CD4-positive, alpha-beta T cell (primary cell): Measurements from ENCODE around the gene RAB35. TPM values are rescaled to one million over a fixed set of nuclear protein-coding genes. Genes with fewer than 3 reads are reported as not detected.
"Not testable (repeated sequence)": the region's sequence is repeated elsewhere in the genome, so short reads cannot be mapped to it uniquely, and the experiment has no call there.

Source experiments
- ATAC-seq: fragments of 200-7000 bp; cut with Tn5 transposase; one replicate; pipeline ENCODE4 v1.10.0; 2022; ENCODE audit warnings: mild to moderate bottlenecking; ENCODE audit not compliant: poor library complexity
- CTCF ChIA-PET: fragments of 350-600 bp; sonication (Branson Sonifier 250); formaldehyde crosslinking; loops from one replicate; lab custom pipeline; 2021; ENCODE audit warnings: antibody characterized with exemption, inconsistent platforms; lab: Charles Lee
- POLR2A ChIA-PET: fragments of 350-600 bp; sonication (Branson Sonifier 250); formaldehyde crosslinking; loops from one replicate; lab custom pipeline; 2021; ENCODE audit warnings: antibody characterized with exemption, inconsistent platforms; lab: Charles Lee
- DNase-seq, 14 experiments: peaks; one replicate each; pipeline ENCODE4 v3.0.0-alpha.2; 2013 to 2020; ENCODE audit warnings: mixed read lengths in 2 of 14
- H3K27ac ChIP-seq, 2 donors: one replicate each; pipeline versions ENCODE4 v1.5.1 to v1.7.0; 2013; ENCODE audit warnings: low read length in 2 of 2, low read depth in 1 of 2, mild to moderate bottlenecking in 1 of 2
- H3K27me3 ChIP-seq, 2 experiments: 1 replicate in 1 of 2; 2 replicates in 1 of 2; pipeline versions ENCODE4 v1.6.1 to v1.7.0; 2013; ENCODE audit warnings: low read length in 2 of 2, control low read depth in 1 of 2, mild to moderate bottlenecking in 1 of 2, moderate library complexity in 1 of 2; ENCODE audit not compliant: insufficient read depth in 2 of 2, control insufficient read depth in 1 of 2
- H3K36me3 ChIP-seq: one replicate; pipeline ENCODE4 v1.6.1; 2013; ENCODE audit warnings: low read length, control low read depth; ENCODE audit not compliant: insufficient read depth
- H3K4me1 ChIP-seq: one replicate; pipeline ENCODE4 v1.6.1; 2013; ENCODE audit warnings: low read length, control low read depth; ENCODE audit not compliant: insufficient read depth
- H3K4me3 ChIP-seq: one replicate; pipeline ENCODE4 v1.5.1; 2013; ENCODE audit warnings: mild to moderate bottlenecking, low read length, moderate library complexity
- H3K9me3 ChIP-seq, 2 experiments: 1 replicate in 1 of 2; 2 replicates in 1 of 2; pipeline versions ENCODE4 v1.6.1 to v1.7.0; 2013; ENCODE audit warnings: low read length in 2 of 2, mild to moderate bottlenecking in 2 of 2, control low read depth in 1 of 2, moderate library complexity in 1 of 2; ENCODE audit not compliant: control insufficient read depth in 1 of 2, insufficient read depth in 1 of 2
- H3K27ac Mint-ChIP-seq: one replicate; pipeline ENCODE4 v1.8.0; 2020; ENCODE audit warnings: mixed read lengths
- H3K27me3 Mint-ChIP-seq: one replicate; pipeline ENCODE4 v1.8.0; 2021; ENCODE audit warnings: mixed read lengths
- H3K36me3 Mint-ChIP-seq: one replicate; pipeline ENCODE4 v1.8.0; 2021; ENCODE audit warnings: low read depth, mixed read lengths
- H3K4me1 Mint-ChIP-seq: one replicate; pipeline ENCODE4 v1.8.0; 2021; ENCODE audit warnings: low read depth, mixed read lengths
- H3K4me3 Mint-ChIP-seq: one replicate; pipeline ENCODE4 v1.8.0; 2020; ENCODE audit warnings: mild to moderate bottlenecking, mixed read lengths
- H3K9me3 Mint-ChIP-seq: one replicate; pipeline ENCODE4 v1.8.0; 2020; ENCODE audit warnings: mixed read lengths
- intact Hi-C, 2 experiments: fragments of 100-400 bp; cut with DNase I in 1 of 2; cut with micrococcal nuclease in 1 of 2; formaldehyde crosslinking; loops; one replicate each; pipeline versions ENCODE4 v1.15.1 to v1.9.0; 2023 to 2025; cut with DNase I, micrococcal nuclease
- microRNA-seq: library from miRNA; unstranded; fragments of <30 nt; microRNA quantifications from one replicate; pipeline ENCODE4 v1.2.0, GENCODE V29; 2021; ENCODE audit warnings: borderline microRNAs expressed, borderline replicate concordance
- total RNA-seq, 174 experiments: library from RNA in 2 of 174; stranded (reverse) in 2 of 174; gene quantifications; one replicate each; pipeline ENCODE4 v1.2.3 and lab custom pipeline; 2021 to 2026
- TF ChIP-seq, protein P1 (sequence below): fragments of 200-600 bp; IDR thresholded peaks from one replicate; pipeline ENCODE4 v1.8.0; 2022; ENCODE audit warnings: antibody characterized with exemption, mild to moderate bottlenecking

RAB35 gene
- total RNA-seq, 2 experiments from 2014 or later = 49.7 to 53.8 TPM

GRCh38 chr12:120048263-120048662 is 68.3 kb downstream of the RAB35 start:
- no peaks in the 10 kb centered on the region for H3K9me3 Mint-ChIP-seq
- peak overlapping the region; percentile 21 for H3K4me3 Mint-ChIP-seq
- H3K27ac Mint-ChIP-seq = peak overlapping the region; percentile 84
- Histone ChIP-seq H3K27me3 (no peaks in the 10 kb centered on the region), H3K36me3 (no peaks in the 10 kb centered on the region), H3K27ac (peak overlapping the region; percentile 23 to 58), H3K9me3 (no peaks in the 10 kb centered on the region), H3K4me3 (no peak overlapping the region), H3K4me1 (peaks cover 9% of the 10 kb centered on the region)
- ATAC-seq (peak; percentile 82), DNase-seq (peak in 3 of 14 experiments; percentile 40 to 63 (median 41))
- ChIA-PET POLR2A (interaction anchor here (0.9 to 1.8 kb wide), 2 partner anchors 41 to 59 kb away, joined by 3 to 14 read pairs; partner anchors contain the start of gene BICDL1), CTCF (interaction anchor here (0.8 to 1.4 kb wide), 2 partner anchors 28 to 39 kb away, joined by 4 to 5 read pairs; no protein-coding TSS in a partner anchor)
- H3K27me3 Mint-ChIP-seq = no peaks in the 10 kb centered on the region
- intact Hi-C loops = loop anchor here (5.0 to 10.0 kb wide), 2 partner anchors 39 to 53 kb away; no protein-coding TSS in a partner anchor
- peaks cover 35% of the 10 kb centered on the region for H3K4me1 Mint-ChIP-seq
- TF ChIP-seq, protein P1, sequence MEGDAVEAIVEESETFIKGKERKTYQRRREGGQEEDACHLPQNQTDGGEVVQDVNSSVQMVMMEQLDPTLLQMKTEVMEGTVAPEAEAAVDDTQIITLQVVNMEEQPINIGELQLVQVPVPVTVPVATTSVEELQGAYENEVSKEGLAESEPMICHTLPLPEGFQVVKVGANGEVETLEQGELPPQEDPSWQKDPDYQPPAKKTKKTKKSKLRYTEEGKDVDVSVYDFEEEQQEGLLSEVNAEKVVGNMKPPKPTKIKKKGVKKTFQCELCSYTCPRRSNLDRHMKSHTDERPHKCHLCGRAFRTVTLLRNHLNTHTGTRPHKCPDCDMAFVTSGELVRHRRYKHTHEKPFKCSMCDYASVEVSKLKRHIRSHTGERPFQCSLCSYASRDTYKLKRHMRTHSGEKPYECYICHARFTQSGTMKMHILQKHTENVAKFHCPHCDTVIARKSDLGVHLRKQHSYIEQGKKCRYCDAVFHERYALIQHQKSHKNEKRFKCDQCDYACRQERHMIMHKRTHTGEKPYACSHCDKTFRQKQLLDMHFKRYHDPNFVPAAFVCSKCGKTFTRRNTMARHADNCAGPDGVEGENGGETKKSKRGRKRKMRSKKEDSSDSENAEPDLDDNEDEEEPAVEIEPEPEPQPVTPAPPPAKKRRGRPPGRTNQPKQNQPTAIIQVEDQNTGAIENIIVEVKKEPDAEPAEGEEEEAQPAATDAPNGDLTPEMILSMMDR = no peak
- H3K36me3 Mint-ChIP-seq = peaks cover 21% of the 10 kb centered on the region

DNA sequence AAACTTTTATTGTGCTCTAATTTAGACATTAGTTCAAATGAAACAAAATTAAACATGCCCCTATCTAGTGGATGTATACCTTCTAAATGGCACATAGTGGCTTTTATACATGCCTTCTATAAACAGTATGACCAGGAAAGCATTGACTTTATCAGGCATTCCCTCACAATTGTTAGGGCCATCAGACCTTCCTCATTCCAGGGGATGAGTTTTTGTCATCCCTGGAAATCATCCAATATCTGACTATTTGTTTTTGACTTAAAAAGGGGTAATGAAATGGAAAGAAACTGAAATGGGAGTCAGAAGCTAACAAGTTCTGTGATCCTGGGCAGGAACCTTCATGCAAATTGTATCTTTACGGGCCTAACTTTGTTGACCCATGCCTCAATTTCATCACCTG is 69.5 kb downstream of the RAB35 start:
- H3K27me3 ChIP-seq = no peaks in the 10 kb centered on the region
- no peak overlapping the region for H3K4me3 ChIP-seq
- DNase-seq (no peak), ATAC-seq (no peak)
- H3K4me1 Mint-ChIP-seq = peaks cover 33% of the 10 kb centered on the region
- ChIA-PET CTCF (interaction anchor here (0.7 kb wide), 1 partner anchor 14 kb away, joined by 3 read pairs; no protein-coding TSS in a partner anchor), POLR2A (interaction anchor here (1.0 to 1.8 kb wide), 2 partner anchors 33 to 58 kb away, joined by 3 to 14 read pairs; partner anchors contain the start of gene BICDL1)
- H3K36me3 ChIP-seq = no peaks in the 10 kb centered on the region
- intact Hi-C loops = loop anchor here (5.0 to 10.0 kb wide), 2 partner anchors 40 to 52 kb away; no protein-coding TSS in a partner anchor
- H3K9me3 Mint-ChIP-seq = no peaks in the 10 kb centered on the region
- H3K4me3 Mint-ChIP-seq = no peak overlapping the region
- TF ChIP-seq, protein P1 = no peak
- H3K36me3 Mint-ChIP-seq = peaks cover 15% of the 10 kb centered on the region
- no peak overlapping the region for H3K27ac ChIP-seq
- peaks cover 9% of the 10 kb centered on the region for H3K4me1 ChIP-seq
- H3K27me3 Mint-ChIP-seq = no peaks in the 10 kb centered on the region
- no peaks in the 10 kb centered on the region for H3K9me3 ChIP-seq
- H3K27ac Mint-ChIP-seq = peak overlapping the region; percentile 54

DNA sequence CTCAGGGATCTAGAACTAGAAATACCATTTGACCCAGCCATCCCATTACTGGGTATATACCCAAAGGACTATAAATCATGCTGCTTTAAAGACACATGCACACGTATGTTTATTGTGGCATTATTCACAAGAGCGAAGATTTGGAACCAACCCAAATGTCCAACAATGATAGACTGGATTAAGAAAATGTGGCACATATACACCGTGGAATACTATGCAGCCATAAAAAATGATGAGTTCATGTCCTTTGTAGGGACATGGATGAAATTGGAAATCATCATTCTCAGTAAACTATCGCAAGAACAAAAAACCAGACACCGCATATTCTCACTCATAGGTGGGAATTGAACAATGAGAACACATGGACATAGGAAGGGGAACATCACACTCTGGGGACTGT is 71.2 kb downstream of the RAB35 start:
- CTCF ChIA-PET = interaction anchor here (0.9 kb wide), 1 partner anchor 38 kb away, joined by 3 read pairs; no protein-coding TSS in a partner anchor
- H3K27ac Mint-ChIP-seq, H3K36me3 ChIP-seq, H3K4me3 Mint-ChIP-seq, H3K27me3 ChIP-seq, H3K27me3 Mint-ChIP-seq, H3K27ac ChIP-seq, H3K4me3 ChIP-seq, H3K9me3 Mint-ChIP-seq, ATAC-seq, DNase-seq, POLR2A ChIA-PET, H3K9me3 ChIP-seq: not testable (repeated sequence)
- peaks cover 45% of the 10 kb centered on the region for H3K4me1 Mint-ChIP-seq
- intact Hi-C loops = loop anchor here (5.0 to 10.0 kb wide), 2 partner anchors 42 to 51 kb away; no protein-coding TSS in a partner anchor
- H3K4me1 ChIP-seq = peaks cover 18% of the 10 kb centered on the region
- H3K36me3 Mint-ChIP-seq = peaks cover 24% of the 10 kb centered on the region

Small RNA genes within 50 kb of the gene (microRNA-seq; reads per million reads assigned to microRNA genes)
- gene MIR4498 = 1.0 reads per million

Other genes with a start within 250 kb of the RAB35 start
- 1 to 10 TPM; 1.3 to 1.9 TPM for gene CIT, start 239.4 kb downstream of the RAB35 start, total RNA-seq
- gene BICDL1, start 127.5 kb downstream of the RAB35 start, total RNA-seq = 100 to 1,000 TPM; 143 to 146 TPM
- 100 to 1,000 TPM; 121 to 128 TPM for gene GCN1, start 78.0 kb upstream of the RAB35 start, total RNA-seq
- 1,000 to 10,000 TPM; 1,997 to 2,075 TPM for gene RPLP0, start 84.4 kb upstream of the RAB35 start, total RNA-seq
- 100 to 1,000 TPM; 229 to 230 TPM for gene PXN, start 149.0 kb upstream of the RAB35 start, total RNA-seq
- 1,000 to 10,000 TPM; 8,097 to 9,671 TPM for gene RNU4-2, start 175.2 kb upstream of the RAB35 start, total RNA-seq
- 1,000 to 10,000 TPM in 1 of 2 experiments, 100 to 1,000 TPM in 1; 913 to 1,035 TPM for gene RNU4-1, start 176.5 kb upstream of the RAB35 start, total RNA-seq
- under 1 TPM in 1 of 2 experiments, not detected in 1; 0.59 TPM for gene SIRT4, start 185.6 kb upstream of the RAB35 start, total RNA-seq
- gene PLA2G1B, start 211.0 kb upstream of the RAB35 start, total RNA-seq = not detected